T-helper 1 cell treated with Interleukin-12 subunit alpha and Interleukin-12 subunit beta and Interleukin-4 antibody, amounts not matched to agents 30 ng/mL and 1 ng/mL, for 36 hours (primary cell): Measurements from ENCODE around the gene CDH4. TPM values are rescaled to one million over a fixed set of nuclear protein-coding genes. Genes with fewer than 3 reads are reported as not detected.

ENCODE experiments used
- intact Hi-C: fragments of 100-400 bp; cut with micrococcal nuclease; formaldehyde crosslinking; loops from one replicate; pipeline ENCODE4 v1.15.1; 2024
- total RNA-seq: library from RNA; stranded (reverse); gene quantifications from 2 replicates; pipeline ENCODE4 v1.2.3, GENCODE V29; 2022

CDH4 gene
- total RNA-seq, 1 donor from 2014 or later, result not detected

- intact Hi-C loops, result no loop called here
These were observed 560.9 kb downstream of the CDH4 start for GRCh38 chr20:61812845-61813485.

GRCh38 chr20:61813791-61814190, 561.7 kb downstream of the CDH4 start:
- intact Hi-C loops, result no loop called here

GRCh38 chr20:61814244-61814643, 562.2 kb downstream of the CDH4 start:
- intact Hi-C loops, result no loop called here

- intact Hi-C loops, result no loop called here
These were observed 562.7 kb downstream of the CDH4 start for GRCh38 chr20:61814726-61815125.

GRCh38 chr20:61815176-61815575, 563.1 kb downstream of the CDH4 start:
- intact Hi-C loops, result no loop called here

- intact Hi-C loops, result no loop called here
These were observed 563.6 kb downstream of the CDH4 start for GRCh38 chr20:61815678-61816077.

GRCh38 chr20:61816606-61817460, 564.8 kb downstream of the CDH4 start:
- intact Hi-C loops, result no loop called here

GRCh38 chr20:61817575-61817974, 565.5 kb downstream of the CDH4 start:
- intact Hi-C loops, result no loop called here

- intact Hi-C loops, result no loop called here
These were observed 566.9 kb downstream of the CDH4 start for GRCh38 chr20:61818746-61819573.

GRCh38 chr20:61819574-61819846, 567.4 kb downstream of the CDH4 start:
- intact Hi-C loops, result no loop called here

- intact Hi-C loops, result no loop called here
These were observed 568.1 kb downstream of the CDH4 start for GRCh38 chr20:61819921-61820825.

GRCh38 chr20:61821735-61822134, 569.7 kb downstream of the CDH4 start:
- intact Hi-C loops, result no loop called here

GRCh38 chr20:61822396-61822795, 570.3 kb downstream of the CDH4 start:
- intact Hi-C loops, result no loop called here

- intact Hi-C loops, result no loop called here
These were observed 571.2 kb downstream of the CDH4 start for GRCh38 chr20:61823242-61823641.

GRCh38 chr20:61828891-61829290, 576.8 kb downstream of the CDH4 start:
- intact Hi-C loops, result no loop called here

GRCh38 chr20:61829526-61829925, 577.5 kb downstream of the CDH4 start:
- intact Hi-C loops, result no loop called here

- intact Hi-C loops, result no loop called here
These were observed 578.3 kb downstream of the CDH4 start for GRCh38 chr20:61830241-61830930.

- intact Hi-C loops, result no loop called here
These were observed 578.9 kb downstream of the CDH4 start for GRCh38 chr20:61830991-61831390.

GRCh38 chr20:61832181-61832580, 580.1 kb downstream of the CDH4 start:
- intact Hi-C loops, result no loop called here

- intact Hi-C loops, result no loop called here
These were observed 581.9 kb downstream of the CDH4 start for GRCh38 chr20:61833807-61834610.
